Osteocyte (in vitro differentiated cells): ENCODE data around the gene SLC26A11. TPM values are rescaled to one million over a fixed set of nuclear protein-coding genes. Genes with fewer than 3 reads are reported as not detected.

ENCODE experiments used
- DNase-seq: peaks from one replicate; pipeline ENCODE4 v3.0.0; 2021; ENCODE audit warnings: mixed read lengths; ENCODE audit not compliant: unreplicated experiment; ENCODE audit errors: extremely low spot score
- H3K27ac Mint-ChIP-seq: one replicate; pipeline ENCODE4 v1.8.0; 2021; ENCODE audit warnings: mild to moderate bottlenecking, mixed read lengths; ENCODE audit not compliant: unreplicated experiment
- H3K27me3 Mint-ChIP-seq: one replicate; pipeline ENCODE4 v1.8.0; 2021; ENCODE audit warnings: mixed read lengths; ENCODE audit not compliant: unreplicated experiment
- H3K36me3 Mint-ChIP-seq: one replicate; pipeline ENCODE4 v1.8.0; 2021; ENCODE audit warnings: mixed read lengths; ENCODE audit not compliant: unreplicated experiment
- H3K4me1 Mint-ChIP-seq: one replicate; pipeline ENCODE4 v1.8.0; 2021; ENCODE audit warnings: mixed read lengths; ENCODE audit not compliant: unreplicated experiment
- H3K4me3 Mint-ChIP-seq: one replicate; pipeline ENCODE4 v1.8.0; 2021; ENCODE audit warnings: mild to moderate bottlenecking, moderate library complexity, mixed read lengths; ENCODE audit not compliant: unreplicated experiment
- H3K9me3 Mint-ChIP-seq: one replicate; pipeline ENCODE4 v1.8.0; 2021; ENCODE audit warnings: mixed read lengths; ENCODE audit not compliant: unreplicated experiment
- total RNA-seq: library from RNA; stranded (reverse); gene quantifications from 2 replicates; pipeline ENCODE4 v1.2.1, GENCODE V29; 2021
- TF ChIP-seq, protein P1 (sequence below): fragments of 200-600 bp; sonication (generic); IDR thresholded peaks from 2 replicates; pipeline ENCODE4 v1.5.0; 2021; ENCODE audit warnings: antibody characterized with exemption, mild to moderate bottlenecking, moderate library complexity

SLC26A11 gene
- total RNA-seq, 1 donor from 2014 or later, result 34.7 TPM

DNA sequence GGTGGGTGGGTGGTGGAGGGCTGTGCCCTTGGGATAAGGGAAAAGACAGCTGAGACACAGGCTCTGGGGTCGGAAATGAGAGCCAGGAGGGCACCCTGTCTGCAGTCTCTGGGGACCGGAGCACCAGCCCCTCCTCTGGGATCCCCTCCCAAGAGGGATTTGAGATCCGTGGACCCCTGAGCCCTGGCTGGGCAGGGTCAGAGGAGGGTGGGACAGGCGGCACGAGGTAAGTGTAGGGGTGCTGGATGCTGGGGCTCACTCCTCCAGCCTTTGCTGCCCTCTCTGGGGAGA lies 519 bp upstream of the SLC26A11 start:
- TF ChIP-seq, protein P1, sequence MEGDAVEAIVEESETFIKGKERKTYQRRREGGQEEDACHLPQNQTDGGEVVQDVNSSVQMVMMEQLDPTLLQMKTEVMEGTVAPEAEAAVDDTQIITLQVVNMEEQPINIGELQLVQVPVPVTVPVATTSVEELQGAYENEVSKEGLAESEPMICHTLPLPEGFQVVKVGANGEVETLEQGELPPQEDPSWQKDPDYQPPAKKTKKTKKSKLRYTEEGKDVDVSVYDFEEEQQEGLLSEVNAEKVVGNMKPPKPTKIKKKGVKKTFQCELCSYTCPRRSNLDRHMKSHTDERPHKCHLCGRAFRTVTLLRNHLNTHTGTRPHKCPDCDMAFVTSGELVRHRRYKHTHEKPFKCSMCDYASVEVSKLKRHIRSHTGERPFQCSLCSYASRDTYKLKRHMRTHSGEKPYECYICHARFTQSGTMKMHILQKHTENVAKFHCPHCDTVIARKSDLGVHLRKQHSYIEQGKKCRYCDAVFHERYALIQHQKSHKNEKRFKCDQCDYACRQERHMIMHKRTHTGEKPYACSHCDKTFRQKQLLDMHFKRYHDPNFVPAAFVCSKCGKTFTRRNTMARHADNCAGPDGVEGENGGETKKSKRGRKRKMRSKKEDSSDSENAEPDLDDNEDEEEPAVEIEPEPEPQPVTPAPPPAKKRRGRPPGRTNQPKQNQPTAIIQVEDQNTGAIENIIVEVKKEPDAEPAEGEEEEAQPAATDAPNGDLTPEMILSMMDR, result no peak
- peak overlapping the region; percentile 85 for H3K27ac Mint-ChIP-seq
- peaks cover 7% of the 10 kb centered on the region for H3K36me3 Mint-ChIP-seq
- peak overlapping the region; percentile 86 for H3K4me3 Mint-ChIP-seq
- peaks cover 18% of the 10 kb centered on the region for H3K4me1 Mint-ChIP-seq
- no peaks in the 10 kb centered on the region for H3K27me3 Mint-ChIP-seq
- no peaks in the 10 kb centered on the region for H3K9me3 Mint-ChIP-seq
- no peak for DNase-seq

DNA sequence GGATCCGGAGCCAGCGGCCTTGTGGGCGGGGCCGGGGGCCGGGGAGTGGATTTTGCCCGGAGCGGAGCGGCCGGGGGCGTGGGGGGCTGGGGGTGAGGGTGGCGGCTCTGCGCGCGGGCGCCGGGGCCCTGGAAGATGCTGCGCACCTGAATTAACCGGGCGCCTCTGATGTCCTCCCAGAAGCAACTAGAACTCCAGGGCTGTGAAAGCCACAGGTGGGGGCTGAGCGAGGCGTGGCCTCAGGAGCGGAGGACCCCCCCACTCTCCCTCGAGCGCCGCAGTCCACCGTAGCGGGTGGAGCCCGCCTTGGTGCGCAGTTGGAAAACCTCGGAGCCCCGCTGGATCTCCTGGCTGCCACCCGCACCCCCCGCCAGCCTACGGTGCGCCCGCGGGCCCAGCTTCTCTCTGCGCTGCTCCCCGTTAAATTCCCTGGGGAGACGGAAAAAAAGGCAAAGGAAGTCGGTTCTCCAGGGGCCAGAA lies 549 bp downstream of the SLC26A11 start:
- H3K27me3 Mint-ChIP-seq, result no peaks in the 10 kb centered on the region
- H3K36me3 Mint-ChIP-seq, result peaks cover 7% of the 10 kb centered on the region
- TF ChIP-seq, protein P1, result no peak
- peaks cover 18% of the 10 kb centered on the region for H3K4me1 Mint-ChIP-seq
- DNase-seq, result no peak
- peak overlapping the region; percentile 75 for H3K4me3 Mint-ChIP-seq
- no peak overlapping the region for H3K27ac Mint-ChIP-seq
- H3K9me3 Mint-ChIP-seq, result no peaks in the 10 kb centered on the region

DNA sequence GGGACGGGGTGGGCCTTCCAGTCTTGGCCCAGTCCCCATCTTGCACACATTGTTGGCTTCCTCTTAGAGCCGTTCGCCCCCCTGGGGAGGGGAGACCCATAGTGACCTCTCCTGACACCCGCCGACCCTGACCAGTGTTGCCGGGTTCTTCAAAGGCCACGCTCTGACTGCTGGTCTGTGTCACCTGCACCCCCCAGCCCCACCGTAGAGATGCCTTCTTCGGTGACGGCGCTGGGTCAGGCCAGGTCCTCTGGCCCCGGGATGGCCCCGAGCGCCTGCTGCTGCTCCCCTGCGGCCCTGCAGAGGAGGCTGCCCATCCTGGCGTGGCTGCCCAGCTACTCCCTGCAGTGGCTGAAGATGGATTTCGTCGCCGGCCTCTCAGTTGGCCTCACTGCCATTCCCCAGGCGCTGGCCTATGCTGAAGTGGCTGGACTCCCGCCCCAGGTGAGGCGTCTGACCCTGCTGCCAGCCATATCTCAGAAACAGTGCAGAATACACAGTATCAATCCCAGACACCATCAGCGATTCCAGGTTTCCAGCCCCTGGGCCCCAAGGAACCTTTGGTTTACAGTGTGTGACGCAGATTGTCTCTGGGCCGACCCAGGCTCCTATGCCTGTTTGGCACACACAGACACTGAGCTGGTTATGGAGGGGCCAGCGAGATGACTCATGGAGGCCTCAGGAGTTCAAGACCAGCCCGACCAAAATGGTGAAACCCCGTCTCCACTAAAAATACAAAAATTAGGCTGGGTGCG lies 1.3 kb downstream of the SLC26A11 start:
- H3K4me1 Mint-ChIP-seq, result peaks cover 18% of the 10 kb centered on the region
- no peaks in the 10 kb centered on the region for H3K27me3 Mint-ChIP-seq
- H3K9me3 Mint-ChIP-seq, result no peaks in the 10 kb centered on the region
- peaks cover 7% of the 10 kb centered on the region for H3K36me3 Mint-ChIP-seq
- H3K4me3 Mint-ChIP-seq, result peak overlapping the region; percentile 75
- TF ChIP-seq, protein P1, result no peak
- no peak for DNase-seq
- H3K27ac Mint-ChIP-seq, result no peak overlapping the region

DNA sequence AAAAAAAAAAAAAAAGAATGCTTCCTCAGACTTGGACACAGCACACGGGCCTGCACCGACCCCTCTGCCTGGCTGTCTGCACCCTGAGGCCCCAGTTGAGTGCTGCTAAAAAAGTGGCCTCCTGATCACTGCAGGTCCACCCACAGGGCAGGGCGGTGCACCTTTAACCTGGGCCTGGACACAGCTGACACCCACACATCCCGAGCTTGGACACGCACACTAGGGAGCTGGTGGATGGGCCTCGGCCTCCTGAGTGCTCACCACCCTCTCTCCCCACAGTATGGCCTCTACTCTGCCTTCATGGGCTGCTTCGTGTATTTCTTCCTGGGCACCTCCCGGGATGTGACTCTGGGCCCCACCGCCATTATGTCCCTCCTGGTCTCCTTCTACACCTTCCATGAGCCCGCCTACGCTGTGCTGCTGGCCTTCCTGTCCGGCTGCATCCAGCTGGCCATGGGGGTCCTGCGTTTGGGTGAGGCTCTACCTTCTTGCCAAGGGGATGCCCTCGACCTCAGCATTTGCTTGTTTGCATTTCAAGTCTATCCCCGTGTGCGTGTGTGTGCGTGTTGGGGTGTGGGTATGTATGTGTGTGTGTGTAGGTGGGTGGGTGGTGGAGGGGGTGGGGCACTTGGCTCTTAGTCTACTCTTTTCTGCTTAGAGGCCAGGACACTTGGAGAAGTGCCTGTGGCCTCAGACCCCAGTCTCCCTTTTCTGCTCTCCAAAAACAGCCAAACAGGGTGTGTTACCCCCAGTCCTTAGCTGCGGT lies 2.3 kb downstream of the SLC26A11 start:
- DNase-seq, result no peak
- peaks cover 4% of the 10 kb centered on the region for H3K36me3 Mint-ChIP-seq
- H3K27me3 Mint-ChIP-seq, result no peaks in the 10 kb centered on the region
- H3K4me3 Mint-ChIP-seq, result no peak overlapping the region
- H3K27ac Mint-ChIP-seq, result no peak overlapping the region
- no peaks in the 10 kb centered on the region for H3K9me3 Mint-ChIP-seq
- H3K4me1 Mint-ChIP-seq, result peaks cover 18% of the 10 kb centered on the region
- TF ChIP-seq, protein P1, result no peak

DNA sequence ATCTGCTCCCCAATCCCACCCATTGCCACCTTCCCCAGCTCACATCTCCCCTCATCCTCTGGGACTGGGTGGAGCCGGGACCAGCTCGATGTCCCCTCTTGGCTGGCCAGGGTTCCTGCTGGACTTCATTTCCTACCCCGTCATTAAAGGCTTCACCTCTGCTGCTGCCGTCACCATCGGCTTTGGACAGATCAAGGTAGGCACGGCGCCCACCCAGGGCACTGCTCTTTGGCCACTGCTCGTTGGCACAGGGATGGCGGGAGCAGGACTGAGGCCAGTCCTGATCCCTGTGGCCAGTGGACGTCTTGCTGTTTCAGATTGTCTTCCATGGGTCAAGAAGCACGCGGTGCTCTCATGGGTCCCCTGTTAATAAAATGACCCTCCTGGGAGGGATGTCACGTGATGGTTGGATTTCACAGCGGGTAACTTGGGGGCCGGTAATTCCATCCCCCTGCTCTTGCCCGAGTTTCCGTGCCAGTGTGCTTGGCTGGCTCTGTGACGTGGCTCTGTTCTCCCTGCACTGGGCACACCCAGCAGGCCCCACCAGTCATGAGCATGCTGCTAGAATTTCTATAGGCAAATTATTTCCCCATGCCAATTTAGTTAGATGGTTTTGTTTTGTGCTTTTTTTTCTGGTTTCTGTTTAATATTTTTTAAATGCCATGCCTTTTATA lies 3.1 kb downstream of the SLC26A11 start:
- Mint-ChIP-seq H3K27me3 (no peaks in the 10 kb centered on the region), H3K9me3 (no peaks in the 10 kb centered on the region), H3K27ac (no peak overlapping the region), H3K4me3 (no peak overlapping the region), H3K36me3 (peaks cover 4% of the 10 kb centered on the region), H3K4me1 (peaks cover 18% of the 10 kb centered on the region)
- TF ChIP-seq, protein P1, result no peak
- no peak for DNase-seq
